SK-N-MC (cell line): ENCODE data around the gene EXOC3L4.
A peak's percentile ranks its signal among the peaks of the same experiment; 100 is the strongest.

Source experiments
- EZH2 ChIP-seq: fragments of 200-600 bp; sonication (generic); IDR thresholded peaks from one replicate; pipeline ENCODE4 v1.6.1; 2017; ENCODE audit warnings: antibody characterized with exemption
- FOXP2 ChIP-seq: optimal IDR thresholded peaks from 2 replicates; pipeline ENCODE3; 2011; ENCODE audit warnings: mild to moderate bottlenecking, moderate library complexity; ENCODE audit not compliant: insufficient read depth; ENCODE audit errors: extremely low read length, control extremely low read depth
- POLR2AphosphoS5 ChIP-seq: IDR thresholded peaks from 2 replicates; pipeline ENCODE4 v1.6.1; 2012; ENCODE audit warnings: mild to moderate bottlenecking, low read depth, low read length, borderline replicate concordance

DNA sequence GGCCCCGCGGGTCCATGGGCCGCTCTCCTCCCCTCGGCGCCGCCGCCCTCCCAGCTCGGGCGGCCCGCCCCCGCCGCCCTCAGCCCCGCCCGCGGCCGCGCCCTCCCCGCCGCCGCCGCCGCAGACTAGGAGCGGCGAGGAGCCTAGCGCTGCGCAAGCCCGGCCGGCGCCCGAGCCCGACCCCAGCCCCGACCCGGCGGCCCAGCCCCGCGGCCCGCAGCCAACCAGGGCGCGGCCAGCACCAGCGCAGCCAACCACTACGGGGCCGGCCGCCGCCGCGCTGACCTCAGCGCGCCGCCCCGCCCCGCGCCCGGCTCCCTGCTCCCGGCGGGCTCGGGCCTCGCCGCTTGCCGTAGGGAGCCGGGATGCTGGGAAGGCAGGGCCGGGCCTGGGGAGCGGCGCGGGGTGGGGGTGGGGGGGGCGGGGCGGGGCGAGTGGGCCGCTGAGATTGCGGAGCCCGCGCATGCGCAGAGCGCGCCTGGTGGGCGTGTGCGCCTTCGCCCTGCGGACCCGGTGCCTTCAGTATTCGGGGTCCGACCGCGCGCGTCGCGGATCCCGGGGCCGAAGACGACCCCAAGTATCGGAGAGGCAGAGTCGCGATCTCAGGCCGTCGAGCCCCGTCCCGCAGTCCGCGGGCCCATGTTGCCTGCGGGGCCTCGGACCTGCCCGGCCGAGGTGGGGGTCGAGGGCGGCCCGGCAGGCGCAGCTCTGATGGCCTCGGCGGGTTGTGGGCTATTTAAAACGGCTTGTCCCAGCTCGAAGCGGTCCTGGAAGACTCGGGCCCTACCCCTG lies 37.0 kb upstream of the EXOC3L4 start, which contains the start of gene CDC42BPB:
- TF ChIP-seq POLR2AphosphoS5 (peak; percentile 77), EZH2 (no peak), FOXP2 (no peak)
